Neural cell (in vitro differentiated cells): ENCODE results near the gene UNC13B.

Experiments
- EP300 ChIP-seq: fragments of 450-650 bp; conservative IDR thresholded peaks from 2 replicates; pipeline ENCODE4 v1.6.1; 2014; ENCODE audit warnings: antibody characterized with exemption, mild to moderate bottlenecking, moderate library complexity; ENCODE audit not compliant: poor library complexity, severe bottlenecking
- EZH2 ChIP-seq: fragments of 200-600, 300-800 bp; shearing (Covaris generic), sonication (generic); IDR thresholded peaks from 2 replicates; pipeline ENCODE4 v1.6.1; 2014; ENCODE audit warnings: antibody characterized with exemption, low read length, borderline replicate concordance, mild to moderate bottlenecking; ENCODE audit not compliant: insufficient read depth, poor library complexity, severe bottlenecking
- MXI1 ChIP-seq: fragments of 450-650 bp; conservative IDR thresholded peaks from 2 replicates; pipeline ENCODE4 v1.6.1; 2014; ENCODE audit warnings: antibody characterized with exemption, mild to moderate bottlenecking; ENCODE audit not compliant: poor library complexity, severe bottlenecking
- TAF1 ChIP-seq: IDR thresholded peaks from 2 replicates; pipeline ENCODE4 v1.6.1; 2012; ENCODE audit warnings: low read depth
- TF ChIP-seq, protein P1 (sequence below): fragments of 450-650 bp; IDR thresholded peaks from 2 replicates; pipeline ENCODE4 v1.5.1; 2014; ENCODE audit warnings: antibody characterized with exemption, mild to moderate bottlenecking, moderate library complexity; ENCODE audit not compliant: poor library complexity, severe bottlenecking

DNA sequence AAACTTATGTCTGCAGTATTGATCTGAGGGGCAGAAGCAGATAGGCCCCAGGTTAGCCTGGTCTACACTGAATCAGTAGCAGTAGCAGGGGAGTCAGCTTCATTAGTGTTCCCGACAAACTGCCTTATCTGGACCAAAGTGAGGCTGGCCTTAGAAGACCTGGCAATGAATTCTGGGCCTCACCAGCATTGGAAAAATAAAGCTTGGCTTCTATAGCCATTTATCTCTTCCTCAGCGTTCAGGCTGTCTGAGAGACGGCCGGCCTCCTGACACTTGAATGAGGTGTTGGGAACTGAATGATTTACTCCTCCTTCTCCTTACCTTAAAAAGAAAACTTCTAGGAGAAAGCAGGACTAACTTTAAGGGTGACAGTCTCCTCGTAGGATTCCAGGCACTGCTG is 186.3 kb downstream of the UNC13B start:
- TF ChIP-seq, protein P1, sequence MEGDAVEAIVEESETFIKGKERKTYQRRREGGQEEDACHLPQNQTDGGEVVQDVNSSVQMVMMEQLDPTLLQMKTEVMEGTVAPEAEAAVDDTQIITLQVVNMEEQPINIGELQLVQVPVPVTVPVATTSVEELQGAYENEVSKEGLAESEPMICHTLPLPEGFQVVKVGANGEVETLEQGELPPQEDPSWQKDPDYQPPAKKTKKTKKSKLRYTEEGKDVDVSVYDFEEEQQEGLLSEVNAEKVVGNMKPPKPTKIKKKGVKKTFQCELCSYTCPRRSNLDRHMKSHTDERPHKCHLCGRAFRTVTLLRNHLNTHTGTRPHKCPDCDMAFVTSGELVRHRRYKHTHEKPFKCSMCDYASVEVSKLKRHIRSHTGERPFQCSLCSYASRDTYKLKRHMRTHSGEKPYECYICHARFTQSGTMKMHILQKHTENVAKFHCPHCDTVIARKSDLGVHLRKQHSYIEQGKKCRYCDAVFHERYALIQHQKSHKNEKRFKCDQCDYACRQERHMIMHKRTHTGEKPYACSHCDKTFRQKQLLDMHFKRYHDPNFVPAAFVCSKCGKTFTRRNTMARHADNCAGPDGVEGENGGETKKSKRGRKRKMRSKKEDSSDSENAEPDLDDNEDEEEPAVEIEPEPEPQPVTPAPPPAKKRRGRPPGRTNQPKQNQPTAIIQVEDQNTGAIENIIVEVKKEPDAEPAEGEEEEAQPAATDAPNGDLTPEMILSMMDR: no peak
- TF ChIP-seq EZH2: no peak
- TF ChIP-seq EP300: no peak
- no peak for TF ChIP-seq TAF1
- no peak for TF ChIP-seq MXI1
